Measurements from ENCODE around the gene PLEKHM2. TPM values are rescaled to one million over a fixed set of nuclear protein-coding genes. Genes with fewer than 3 reads are reported as not detected.
"Not testable (repeated sequence)": the region's sequence is repeated elsewhere in the genome, so short reads cannot be mapped to it uniquely, and the experiment has no call there.

PLEKHM2 gene
- total and polyA plus RNA-seq, 2 of the 4 experiments (the other 2 are of a cell fraction): 24.7 to 48.0 TPM

DNA sequence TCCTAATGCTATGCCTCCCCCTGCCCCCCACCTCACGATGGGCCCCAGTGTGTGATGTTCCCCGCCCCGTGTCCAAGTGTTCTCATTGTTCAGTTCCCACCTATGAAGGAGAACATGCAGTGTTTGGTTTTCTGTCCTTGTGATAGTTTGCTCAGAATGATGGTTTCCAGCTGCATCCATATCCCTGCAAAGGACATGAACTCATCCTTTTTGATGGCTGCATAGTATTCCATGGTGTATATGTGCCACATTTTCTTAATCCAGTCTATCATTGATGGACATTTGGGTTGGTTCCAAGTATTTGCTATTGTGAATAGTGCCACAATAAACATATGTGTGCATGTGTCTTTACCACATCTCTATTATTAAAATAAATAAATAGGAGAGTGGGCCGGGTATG is 15.2 kb downstream of the PLEKHM2 start:
- CTCF ChIA-PET; H3K18ac ChIP-seq (ENCODE audit: low read depth, low read length); H3K14ac ChIP-seq (replicated peaks; ENCODE audit: low read depth, low read length); H3K27ac ChIP-seq (ENCODE audit: insufficient read depth, low read length); H3K4me2 ChIP-seq (ENCODE audit: low read depth, low read length); H4K5ac ChIP-seq (ENCODE audit: low read depth, low read length); dilution Hi-C loops (cut with HindIII; ENCODE audit: low sequenced_read_pairs, unreplicated experiment); H3K4me3 ChIP-seq (ENCODE audit: insufficient read depth, low read depth, low read length); POLR2A ChIA-PET (ENCODE audit: unreplicated experiment); intact Hi-C loops (cut with micrococcal nuclease); H3K23ac ChIP-seq (ENCODE audit: low read depth, low read length); H3K9me3 ChIP-seq (ENCODE audit: control insufficient read depth, insufficient read depth, low read length); H4K8ac ChIP-seq (ENCODE audit: low read depth in 2 of 2, low read length in 2 of 2); H3K4ac ChIP-seq (ENCODE audit: low read depth, low read length); H2BK20ac ChIP-seq (ENCODE audit: low read depth, low read length); H2AK5ac ChIP-seq (ENCODE audit: low read depth, low read length); H2BK5ac ChIP-seq (ENCODE audit: low read depth, low read length, poor library complexity, severe bottlenecking); H3K56ac ChIP-seq (ENCODE audit: extremely low read depth, insufficient read depth, low read length); H2AFZ ChIP-seq (replicated peaks; ENCODE audit: low read length, poor library complexity); H4K91ac ChIP-seq (ENCODE audit: insufficient read depth, low read depth, low read length); ATAC-seq (ENCODE audit: low read depth); DNase-seq; in situ Hi-C loops (cut with MboI; ENCODE audit: low sequenced_read_pairs); H3K9ac ChIP-seq (ENCODE audit: low read depth, low read length); BruUV-seq (replicated peaks); H2AK9ac ChIP-seq (replicated peaks; ENCODE audit: low read depth, low read length, poor library complexity); H3K27me3 ChIP-seq (ENCODE audit: control insufficient read depth, insufficient read depth, low read length); H3K36me3 ChIP-seq (ENCODE audit: control insufficient read depth, insufficient read depth, low read length); H2BK15ac ChIP-seq (ENCODE audit: low read depth, low read length); H2BK120ac ChIP-seq (ENCODE audit: low read depth, low read length): not testable (repeated sequence)
- Histone ChIP-seq H3K9me1 (ENCODE audit: insufficient read depth, low read length) (peaks cover 10% of the 10 kb centered on the region), H3K79me1 (ENCODE audit: low read depth in 1 of 2, low read length in 2 of 2) (peaks cover 36 to 77% of the 10 kb centered on the region in 2 experiments), H4K20me1 (ENCODE audit: insufficient read depth, low read length) (peaks cover 40% of the 10 kb centered on the region), H3K4me1 (ENCODE audit: control insufficient read depth, insufficient read depth, low read length) (peaks cover 12% of the 10 kb centered on the region; the same call in 1 of the 2 replicates)
- WGBS, 2 experiments (ENCODE audit: extremely low coverage in 2 of 2, insufficient read length in 1 of 2): no CpG with 5 or more reads among the region's 4 CpGs

All from IMR-90 (cell line).